Measurements from ENCODE around the gene NBEA. TPM values are rescaled to one million over a fixed set of nuclear protein-coding genes. Genes with fewer than 3 reads are reported as not detected.

Gene NBEA
- total RNA-seq, 2 donors from 2014 or later: 15.2 to 15.9 TPM

- Histone ChIP-seq H3K27ac (ENCODE audit: low read depth, low read length) (no peak overlapping the region), H3K9ac (ENCODE audit: extremely low read depth, low read length, poor library complexity, severe bottlenecking) (no peak overlapping the region), H3K36me3 (ENCODE audit: control insufficient read depth, insufficient read depth, low read length) (no peaks in the 10 kb centered on the region), H3K27me3 (ENCODE audit: control insufficient read depth, insufficient read depth, low read length, poor library complexity, severe bottlenecking) (peaks cover 57% of the 10 kb centered on the region), H3K4me1 (ENCODE audit: control insufficient read depth, insufficient read depth, low read length) (peaks cover 11% of the 10 kb centered on the region), H3K4me3 (ENCODE audit: low read length) (no peak overlapping the region), H3K9me3 (ENCODE audit: control insufficient read depth, low read length) (no peaks in the 10 kb centered on the region)
- TF ChIP-seq CTCF (conservative IDR thresholded peaks at IDR 0.05): no peak
- DNase-seq: no peak
- Mint-ChIP-seq H3K4me3 (no peak overlapping the region), H3K27ac (no peak overlapping the region), H3K9me3 (no peaks in the 10 kb centered on the region), H3K4me1 (peaks cover 3% of the 10 kb centered on the region), H3K36me3 (ENCODE audit: low read depth) (no peaks in the 10 kb centered on the region), H3K27me3 (ENCODE audit: insufficient read depth) (peaks cover 77% of the 10 kb centered on the region)
- WGBS, 2 experiments (ENCODE audit: insufficient coverage in 1 of 2, insufficient read length in 1 of 2): 81 to 83% methylated on average over 1 to 2 of the region's 2 CpGs
Measured at GRCh38 chr13:35599384-35599783, 657.3 kb downstream of the NBEA start.

- H3K27me3 ChIP-seq (ENCODE audit: control insufficient read depth, insufficient read depth, low read length, poor library complexity, severe bottlenecking): peaks cover 50% of the 10 kb centered on the region
- H3K27me3 Mint-ChIP-seq (ENCODE audit: insufficient read depth): peaks cover 73% of the 10 kb centered on the region
Measured at GRCh38 chr13:35600137-35600536, 658.1 kb downstream of the NBEA start.

GRCh38 chr13:35603593-35604285 lies 661.7 kb downstream of the NBEA start:
- Histone ChIP-seq H3K27ac (ENCODE audit: low read depth, low read length) (no peak overlapping the region), H3K4me1 (ENCODE audit: control insufficient read depth, insufficient read depth, low read length) (peaks cover 5% of the 10 kb centered on the region), H3K27me3 (ENCODE audit: control insufficient read depth, insufficient read depth, low read length, poor library complexity, severe bottlenecking) (peaks cover 14% of the 10 kb centered on the region), H3K4me3 (ENCODE audit: low read length) (no peak overlapping the region), H3K36me3 (ENCODE audit: control insufficient read depth, insufficient read depth, low read length) (no peaks in the 10 kb centered on the region), H3K9ac (ENCODE audit: extremely low read depth, low read length, poor library complexity, severe bottlenecking) (no peak overlapping the region), H3K9me3 (ENCODE audit: control insufficient read depth, low read length) (no peaks in the 10 kb centered on the region)
- no peak overlapping the region for H3K4me3 Mint-ChIP-seq
- no peak for DNase-seq
- no peak for TF ChIP-seq CTCF (conservative IDR thresholded peaks at IDR 0.05)
- H3K27me3 Mint-ChIP-seq (ENCODE audit: insufficient read depth): peaks cover 37% of the 10 kb centered on the region
- H3K9me3 Mint-ChIP-seq: no peaks in the 10 kb centered on the region
- WGBS, 2 experiments (ENCODE audit: insufficient coverage in 1 of 2, insufficient read length in 1 of 2): 85 to 100% methylated on average over 4 to 7 of the region's 9 CpGs
- no peak overlapping the region for H3K27ac Mint-ChIP-seq
- H3K36me3 Mint-ChIP-seq (ENCODE audit: low read depth): no peaks in the 10 kb centered on the region
- H3K4me1 Mint-ChIP-seq: peaks cover 3% of the 10 kb centered on the region

More at GRCh38 chr13:35600137-35600536, 658.1 kb downstream of the NBEA start:
- H3K4me1 Mint-ChIP-seq: peaks cover 3% of the 10 kb centered on the region
- no peak for TF ChIP-seq CTCF (conservative IDR thresholded peaks at IDR 0.05)
- H3K4me3 Mint-ChIP-seq: no peak overlapping the region
- no peak overlapping the region for H3K27ac Mint-ChIP-seq
- H3K9me3 ChIP-seq (ENCODE audit: control insufficient read depth, low read length): no peaks in the 10 kb centered on the region
- H3K36me3 Mint-ChIP-seq (ENCODE audit: low read depth): no peaks in the 10 kb centered on the region
- no peak overlapping the region for H3K27ac ChIP-seq (ENCODE audit: low read depth, low read length)
- no peaks in the 10 kb centered on the region for H3K9me3 Mint-ChIP-seq
- peaks cover 11% of the 10 kb centered on the region for H3K4me1 ChIP-seq (ENCODE audit: control insufficient read depth, insufficient read depth, low read length)
- no peak for DNase-seq
- no peaks in the 10 kb centered on the region for H3K36me3 ChIP-seq (ENCODE audit: control insufficient read depth, insufficient read depth, low read length)
- H3K9ac ChIP-seq (ENCODE audit: extremely low read depth, low read length, poor library complexity, severe bottlenecking): no peak overlapping the region
- no peak overlapping the region for H3K4me3 ChIP-seq (ENCODE audit: low read length)
- 75 to 88% methylated on average over 3 of the region's 3 CpGs for WGBS, 2 experiments (ENCODE audit: insufficient coverage in 1 of 2, insufficient read length in 1 of 2)
